Activated naive CD4-positive, alpha-beta T cell treated with anti-CD3 and anti-CD28 coated beads, Interleukin-2, amount 50 U/mL, for 16 hours (primary cell): ENCODE results near the gene IQCC.
"Not testable (repeated sequence)": the region's sequence is repeated elsewhere in the genome, so short reads cannot be mapped to it uniquely, and the experiment has no call there.

Experiments
- DNase-seq: peaks from one replicate; pipeline ENCODE4 v3.0.0-alpha.2; 2020

Gene IQCC

GRCh38 chr1:32205401-32206370 is at the start of gene IQCC:
IQCC (plus strand) TSS chr1:32205671; CDS start chr1:32205682, 11 bp downstream.
- peak; percentile 84 for DNase-seq

DNA sequence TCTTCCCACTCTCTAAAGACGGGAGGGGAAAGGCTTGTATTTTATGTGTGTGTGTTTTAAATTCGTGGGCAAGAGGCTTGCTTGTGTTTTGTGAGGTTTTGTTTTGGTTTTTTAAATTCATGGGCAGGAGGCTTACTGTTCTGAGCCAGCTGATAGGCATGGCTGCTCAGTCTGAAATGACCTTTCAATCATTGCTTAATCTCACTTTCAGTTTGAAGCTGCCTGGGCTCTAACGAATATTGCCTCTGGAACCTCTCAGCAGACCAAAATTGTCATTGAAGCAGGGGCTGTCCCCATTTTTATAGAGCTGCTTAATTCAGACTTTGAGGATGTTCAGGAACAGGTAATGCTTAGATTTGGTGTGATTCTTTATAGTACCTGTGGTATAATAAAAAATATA is 46.3 kb upstream of the IQCC start:
- no peak for DNase-seq

GRCh38 chr1:32163405-32163804 is 42.1 kb upstream of the IQCC start:
- DNase-seq, result no peak

DNA sequence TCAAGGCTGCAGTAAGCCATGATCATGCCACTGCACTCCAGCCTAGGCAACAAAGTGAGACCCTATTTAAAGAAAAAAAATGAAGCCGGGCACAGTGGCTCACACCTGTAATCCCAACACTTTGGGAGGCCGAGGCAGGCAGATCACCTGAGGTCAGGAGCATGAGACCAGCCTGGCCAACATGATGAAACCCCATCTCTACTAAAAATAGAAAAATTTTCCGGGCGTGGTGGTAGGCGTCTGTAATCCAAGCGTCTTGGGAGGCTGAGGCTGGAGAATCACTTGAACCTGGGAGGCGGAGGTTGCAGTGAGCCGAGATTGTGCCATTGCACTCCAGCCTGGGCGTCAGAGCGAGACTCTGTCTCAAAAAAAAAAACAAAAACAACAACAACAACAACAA is 39.8 kb upstream of the IQCC start:
- not testable (repeated sequence) for DNase-seq

DNA sequence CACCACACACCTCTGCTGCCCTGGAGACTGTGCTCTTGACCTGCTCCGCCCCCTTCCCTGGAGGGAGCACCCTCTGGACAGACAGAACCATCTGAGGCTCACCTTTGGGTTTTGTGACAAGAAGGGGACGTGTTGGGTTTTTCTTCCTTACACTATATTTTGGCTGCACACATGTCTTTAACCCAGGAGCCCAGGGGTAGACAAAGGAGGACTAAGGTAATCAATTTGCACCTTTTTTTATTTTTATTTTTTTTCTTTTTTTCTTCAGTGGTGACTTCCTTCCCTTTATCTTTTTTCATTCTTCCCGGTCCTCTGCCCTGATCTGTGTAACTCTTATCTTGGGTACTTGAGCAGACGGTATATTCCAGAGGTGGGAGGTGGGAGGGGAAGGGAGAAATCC is 34.5 kb upstream of the IQCC start:
- no peak for DNase-seq

- DNase-seq, result no peak
Measured at GRCh38 chr1:32172621-32173245, 32.7 kb upstream of the IQCC start.

GRCh38 chr1:32178380-32179192 is 26.9 kb upstream of the IQCC start:
- DNase-seq, result no peak

DNA sequence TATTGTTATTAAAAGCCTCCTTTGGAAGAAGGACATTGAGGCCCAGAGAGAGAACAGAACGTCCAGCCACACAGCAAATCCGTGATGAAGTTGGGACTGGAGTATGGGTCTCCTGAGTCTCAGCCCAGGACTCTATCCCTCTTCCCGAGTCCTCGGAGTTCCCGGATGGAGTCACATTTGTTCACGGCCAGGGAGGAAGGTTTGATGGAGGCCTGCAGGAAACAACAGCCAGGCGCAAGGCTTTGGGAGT is 26.4 kb upstream of the IQCC start:
- no peak for DNase-seq

GRCh38 chr1:32179443-32180185 is 25.9 kb upstream of the IQCC start, which contains the start of gene TXLNA:
TXLNA (plus strand) TSS chr1:32179675; CDS start chr1:32180346, 671 bp downstream.
- peak; percentile 89 for DNase-seq

DNA sequence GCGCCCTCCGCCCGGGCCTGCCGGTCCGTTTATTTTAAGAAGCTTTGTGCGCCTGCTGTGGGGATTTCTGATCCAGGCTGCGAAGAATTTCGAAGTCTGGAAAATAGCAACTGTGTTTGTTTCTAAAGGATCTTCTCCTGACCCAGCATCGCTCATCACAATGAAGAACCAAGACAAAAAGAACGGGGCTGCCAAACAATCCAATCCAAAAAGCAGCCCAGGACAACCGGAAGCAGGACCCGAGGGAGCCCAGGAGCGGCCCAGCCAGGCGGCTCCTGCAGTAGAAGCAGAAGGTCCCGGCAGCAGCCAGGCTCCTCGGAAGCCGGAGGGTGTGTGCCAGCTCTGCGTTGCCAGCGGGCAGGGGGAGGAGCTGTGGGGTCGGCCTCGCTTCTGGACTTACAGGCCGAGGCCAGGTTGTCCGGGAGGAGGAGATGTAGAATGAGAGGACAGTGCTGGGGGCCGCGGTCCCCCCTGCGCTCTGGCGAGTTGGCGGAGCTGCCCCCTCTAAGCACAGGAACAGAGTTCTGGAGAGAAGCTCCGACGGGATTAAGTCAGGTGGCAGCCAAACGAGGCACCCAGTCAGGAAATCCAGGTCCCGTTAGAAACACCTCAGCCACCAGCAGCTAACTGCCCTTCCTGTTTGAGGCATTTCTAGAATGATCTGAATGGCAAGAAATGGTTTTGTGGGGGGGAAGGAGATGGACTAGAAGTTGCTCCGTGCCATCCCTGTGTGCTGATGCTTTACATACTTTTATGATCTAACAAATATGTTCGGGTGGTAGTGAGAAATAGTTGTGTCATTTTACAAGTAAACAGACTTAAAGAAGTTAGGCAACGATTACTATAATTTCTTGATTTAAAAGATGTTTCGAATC is 25.0 kb upstream of the IQCC start:
- DNase-seq, result peak; percentile 32

DNA sequence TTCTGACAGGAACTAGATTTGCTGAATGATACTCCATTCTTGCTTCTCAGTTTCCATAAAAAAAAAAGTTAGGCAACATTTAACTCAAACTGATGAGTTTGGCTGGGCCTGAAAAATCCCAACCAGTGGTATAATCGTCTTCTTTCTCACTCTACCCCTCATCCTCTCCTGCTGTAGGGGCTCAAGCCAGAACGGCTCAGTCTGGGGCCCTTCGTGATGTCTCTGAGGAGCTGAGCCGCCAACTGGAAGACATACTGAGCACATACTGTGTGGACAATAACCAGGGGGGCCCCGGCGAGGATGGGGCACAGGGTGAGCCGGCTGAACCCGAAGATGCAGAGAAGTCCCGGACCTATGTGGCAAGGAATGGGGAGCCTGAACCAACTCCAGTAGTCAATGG is 24.4 kb upstream of the IQCC start:
- DNase-seq, result no peak

DNA sequence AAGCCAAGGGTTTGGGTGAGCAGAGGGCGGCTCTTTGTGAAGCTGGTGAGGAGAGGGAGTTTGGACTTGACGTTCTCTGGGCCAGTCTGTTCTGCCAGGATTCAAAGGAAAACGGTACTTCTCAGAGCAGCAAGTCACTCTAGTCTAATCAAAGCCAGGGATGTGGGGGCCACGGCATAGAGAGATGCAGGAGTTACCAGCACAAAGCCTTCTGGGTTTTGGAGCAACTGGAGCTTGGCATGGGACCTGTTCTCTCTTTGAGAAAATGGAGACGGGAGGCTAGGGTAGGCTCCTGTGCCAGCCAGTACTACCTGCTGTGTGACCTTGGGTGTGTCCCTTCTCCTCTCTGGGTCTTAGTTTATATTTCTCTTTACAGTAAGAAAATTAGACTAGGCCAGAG is 23.9 kb upstream of the IQCC start:
- DNase-seq, result no peak

GRCh38 chr1:32182060-32182459 is 23.4 kb upstream of the IQCC start:
- DNase-seq, result no peak

GRCh38 chr1:32184650-32185049 is 20.8 kb upstream of the IQCC start:
- DNase-seq, result no peak

DNA sequence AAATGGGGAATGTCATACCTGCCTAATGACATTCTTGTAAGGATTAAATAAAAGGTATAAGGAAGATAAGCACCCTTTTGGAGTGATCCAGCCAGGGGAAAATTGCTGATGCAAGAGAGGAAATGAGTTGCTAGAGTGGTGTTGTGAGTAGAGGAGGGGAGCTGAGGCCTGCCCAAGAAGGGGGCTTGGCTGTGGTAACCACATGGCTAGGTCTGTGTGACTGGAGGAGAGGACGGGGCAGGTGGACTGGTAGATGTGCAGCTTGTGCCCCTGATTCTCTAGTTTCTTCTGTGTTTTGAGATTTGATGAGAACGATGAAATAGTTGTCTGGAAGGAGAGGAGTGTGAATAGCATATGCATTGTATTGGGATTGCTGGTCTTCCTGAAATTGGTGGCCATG is 19.4 kb upstream of the IQCC start:
- no peak for DNase-seq

- no peak for DNase-seq
Measured at GRCh38 chr1:32186491-32186890, 19.0 kb upstream of the IQCC start.

GRCh38 chr1:32187850-32188249 is 17.6 kb upstream of the IQCC start:
- no peak for DNase-seq

DNA sequence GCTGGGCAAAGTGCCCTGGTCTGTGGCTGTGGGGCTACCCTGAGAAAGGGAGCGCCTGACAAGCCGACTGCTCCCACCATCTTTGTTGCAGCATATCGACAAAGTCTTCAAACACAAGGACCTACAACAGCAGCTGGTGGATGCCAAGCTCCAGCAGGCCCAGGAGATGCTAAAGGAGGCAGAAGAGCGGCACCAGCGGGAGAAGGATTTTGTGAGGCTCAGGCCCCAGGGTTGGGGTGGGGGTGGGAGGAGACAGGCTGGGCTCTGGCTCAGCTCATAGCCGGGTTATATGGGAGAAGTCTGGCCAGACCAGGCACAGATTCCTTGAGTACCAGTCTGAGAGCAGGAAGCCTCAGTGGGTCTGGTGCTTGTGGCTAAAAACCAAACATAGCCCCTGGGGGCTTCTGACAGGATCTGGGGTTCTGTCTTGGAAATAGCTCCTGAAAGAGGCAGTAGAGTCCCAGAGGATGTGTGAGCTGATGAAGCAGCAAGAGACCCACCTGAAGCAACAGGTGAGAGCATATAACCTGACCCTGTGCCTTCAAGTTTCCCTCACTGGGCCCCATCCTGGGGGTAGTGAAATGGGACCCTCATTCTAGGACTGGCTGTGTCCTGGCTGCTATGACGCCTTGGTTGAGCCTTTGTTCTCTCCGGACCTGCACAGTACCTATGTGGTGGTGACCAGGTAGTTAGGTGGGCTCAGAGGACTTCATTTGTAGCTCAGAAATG is 13.1 kb upstream of the IQCC start:
- no peak for DNase-seq

GRCh38 chr1:32194984-32195383 is 10.5 kb upstream of the IQCC start:
- DNase-seq, result no peak

DNA sequence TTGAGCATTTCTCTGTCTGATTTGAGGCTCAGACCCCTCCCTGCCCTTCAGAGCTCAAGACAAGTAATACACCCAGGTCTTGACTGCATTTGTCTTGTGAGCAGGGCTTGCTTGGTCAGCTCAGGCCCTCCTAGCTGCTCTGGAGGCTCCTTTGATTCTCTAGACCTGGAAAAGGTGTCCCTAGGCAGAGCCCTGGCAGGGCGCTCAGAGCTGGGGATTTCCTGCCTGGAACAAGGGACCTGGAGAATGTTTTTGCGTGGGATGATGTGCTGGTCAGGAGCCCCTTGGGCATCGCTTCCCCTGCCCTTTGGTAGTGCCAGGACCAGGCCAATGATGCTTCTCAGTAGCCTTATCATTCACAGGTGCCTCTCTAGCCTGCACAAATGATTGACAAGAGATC is 9.9 kb upstream of the IQCC start:
- DNase-seq, result no peak
